ENCODE measurements around the gene SYNE1.

Gene SYNE1

GRCh38 chr6:152420696-152421095, 216.5 kb downstream of the SYNE1 start:
- no peak for DNase-seq (ENCODE audit: low spot score)

GRCh38 chr6:152418551-152418950, 218.6 kb downstream of the SYNE1 start:
- DNase-seq (ENCODE audit: low spot score) = no peak

- no peak for DNase-seq (ENCODE audit: low spot score)
Measured at GRCh38 chr6:152416652-152417051, 220.5 kb downstream of the SYNE1 start.

- no peak for DNase-seq (ENCODE audit: low spot score)
Measured at GRCh38 chr6:152404936-152405595, 232.1 kb downstream of the SYNE1 start.

GRCh38 chr6:152404086-152404857, 232.9 kb downstream of the SYNE1 start:
- DNase-seq (ENCODE audit: low spot score) = no peak

- DNase-seq (ENCODE audit: low spot score) = no peak
Measured at GRCh38 chr6:152402791-152403190, 234.4 kb downstream of the SYNE1 start.

- peak; percentile 60 for DNase-seq (ENCODE audit: low spot score)
Measured at GRCh38 chr6:152401978-152402377, 235.2 kb downstream of the SYNE1 start.

GRCh38 chr6:152399399-152399798, 237.8 kb downstream of the SYNE1 start:
- no peak for DNase-seq (ENCODE audit: low spot score)

GRCh38 chr6:152398993-152399392, 238.2 kb downstream of the SYNE1 start:
- no peak for DNase-seq (ENCODE audit: low spot score)

- DNase-seq (ENCODE audit: low spot score) = no peak
Measured at GRCh38 chr6:152398316-152398715, 238.8 kb downstream of the SYNE1 start.

GRCh38 chr6:152394303-152394702, 242.9 kb downstream of the SYNE1 start:
- no peak for DNase-seq (ENCODE audit: low spot score)

- no peak for DNase-seq (ENCODE audit: low spot score)
Measured at GRCh38 chr6:152391179-152391880, 245.8 kb downstream of the SYNE1 start.

- no peak for DNase-seq (ENCODE audit: low spot score)
Measured at GRCh38 chr6:152387091-152387490, 250.1 kb downstream of the SYNE1 start.

- DNase-seq (ENCODE audit: low spot score) = no peak
Measured at GRCh38 chr6:152386131-152386530, 251.0 kb downstream of the SYNE1 start.

- DNase-seq (ENCODE audit: low spot score) = peak; percentile 46
Measured at GRCh38 chr6:152380993-152381898, 255.9 kb downstream of the SYNE1 start.

GRCh38 chr6:152380351-152380767, 256.8 kb downstream of the SYNE1 start:
- DNase-seq (ENCODE audit: low spot score) = peak; percentile 2

GRCh38 chr6:152379423-152379822, 257.7 kb downstream of the SYNE1 start:
- no peak for DNase-seq (ENCODE audit: low spot score)

- no peak for DNase-seq (ENCODE audit: low spot score)
Measured at GRCh38 chr6:152378169-152378568, 259.0 kb downstream of the SYNE1 start.

GRCh38 chr6:152375197-152375596, 262.0 kb downstream of the SYNE1 start:
- no peak for DNase-seq (ENCODE audit: low spot score)

GRCh38 chr6:152372945-152373344, 264.2 kb downstream of the SYNE1 start:
- no peak for DNase-seq (ENCODE audit: low spot score)

GRCh38 chr6:152371775-152372174, 265.4 kb downstream of the SYNE1 start:
- no peak for DNase-seq (ENCODE audit: low spot score)
